GM12878 (cell line): Measurements from ENCODE around the gene MEN1. TPM values are rescaled to one million over a fixed set of nuclear protein-coding genes. Genes with fewer than 3 reads are reported as not detected.
A peak's percentile ranks its signal among the peaks of the same experiment; 100 is the strongest.

Source experiments
- BCL11A ChIP-seq: IDR thresholded peaks from 2 replicates; pipeline ENCODE4 v1.6.1; 2011; ENCODE audit warnings: low read depth, low read length
- BRCA1 ChIP-seq: IDR thresholded peaks from 2 replicates; pipeline ENCODE4 v1.6.1; 2011; ENCODE audit warnings: low read depth, low read length, improper control_type of control experiment
- CBFB ChIP-seq: IDR thresholded peaks from 2 replicates; pipeline ENCODE4 v1.6.1; 2016; ENCODE audit warnings: antibody characterized with exemption, low read depth
- CBX5 ChIP-seq: sonication (generic); IDR thresholded peaks from 2 replicates; pipeline ENCODE4 v1.6.1; 2016; ENCODE audit warnings: low read depth, moderate library complexity, mild to moderate bottlenecking, inconsistent platforms
- CHD2 ChIP-seq: IDR thresholded peaks from 2 replicates; pipeline ENCODE4 v1.6.1; 2011; ENCODE audit warnings: low read depth, low read length, improper control_type of control experiment, borderline replicate concordance
- CREB1 ChIP-seq: IDR thresholded peaks from 2 replicates; pipeline ENCODE4 v1.6.1; 2012; ENCODE audit warnings: low read depth, mild to moderate bottlenecking, inconsistent platforms
- CTCF ChIP-seq, 3 experiments: IDR thresholded peaks in 2 of 3; conservative IDR thresholded peaks in 1 of 3; 2 replicates each; pipeline ENCODE4 v1.5.1; 2011; ENCODE audit warnings: low read depth in 3 of 3, low read length in 3 of 3, mild to moderate bottlenecking in 3 of 3, control low read depth in 2 of 3, moderate library complexity in 2 of 3, inconsistent platforms in 1 of 3, mixed read lengths in 1 of 3; ENCODE audit not compliant: control insufficient read depth in 2 of 3, insufficient read depth in 1 of 3; ENCODE audit errors: extremely low read depth in 1 of 3
- DPF2 ChIP-seq: fragments of 450-650 bp; IDR thresholded peaks from 2 replicates; pipeline ENCODE4 v1.6.1; 2017; ENCODE audit warnings: mild to moderate bottlenecking
- E2F4 ChIP-seq: IDR thresholded peaks from 2 replicates; pipeline ENCODE4 v1.6.1; 2012; ENCODE audit warnings: low read depth, low read length, improper control_type of control experiment
- EED ChIP-seq: sonication (generic); IDR thresholded peaks from 2 replicates; pipeline ENCODE4 v1.6.1; 2016; ENCODE audit warnings: antibody characterized with exemption, low read depth
- HDGF ChIP-seq: fragments of 450-650 bp; IDR thresholded peaks from 2 replicates; pipeline ENCODE4 v1.6.1; 2016; ENCODE audit warnings: antibody characterized with exemption
- JUND ChIP-seq: IDR thresholded peaks from 2 replicates; pipeline ENCODE4 v1.6.1; 2012; ENCODE audit warnings: low read depth, mild to moderate bottlenecking, low read length, improper control_type of control experiment, moderate library complexity
- KDM1A ChIP-seq: fragments of 200-600 bp; sonication (generic); IDR thresholded peaks from 2 replicates; pipeline ENCODE4 v1.6.1; 2016; ENCODE audit warnings: borderline replicate concordance
- LARP7 ChIP-seq: fragments of 450-650 bp; IDR thresholded peaks from 2 replicates; pipeline ENCODE4 v1.6.1; 2017; ENCODE audit warnings: mild to moderate bottlenecking
- MTA2 ChIP-seq: fragments of 450-650 bp; IDR thresholded peaks from 2 replicates; pipeline ENCODE4 v1.6.1; 2016; ENCODE audit warnings: low read depth, mild to moderate bottlenecking, moderate library complexity
- NRF1 ChIP-seq: conservative IDR thresholded peaks from 2 replicates; pipeline ENCODE4 v1.6.1; 2011; ENCODE audit warnings: mild to moderate bottlenecking, low read depth, low read length, improper control_type of control experiment
- PAX8 ChIP-seq: fragments of 450-650 bp; IDR thresholded peaks from 2 replicates; pipeline ENCODE4 v1.6.1; 2017; ENCODE audit warnings: mild to moderate bottlenecking, moderate library complexity
- PKNOX1 ChIP-seq: fragments of 450-650 bp; IDR thresholded peaks from 2 replicates; pipeline ENCODE4 v1.6.1; 2016; ENCODE audit warnings: mild to moderate bottlenecking
- POLR2A ChIP-seq: IDR thresholded peaks from 2 replicates; pipeline ENCODE4 v1.6.1; 2011; ENCODE audit warnings: low read depth, mild to moderate bottlenecking, low read length
- POU2F2 ChIP-seq: IDR thresholded peaks from 3 replicates; pipeline ENCODE4 v1.6.1; 2011; ENCODE audit warnings: low read depth, mild to moderate bottlenecking, low read length, borderline replicate concordance
- RAD21 ChIP-seq: IDR thresholded peaks from 2 replicates; pipeline ENCODE4 v1.6.1; 2011; ENCODE audit warnings: mild to moderate bottlenecking, low read depth, low read length, moderate library complexity; ENCODE audit not compliant: insufficient read depth
- RELA ChIP-seq: fragments of 450-650 bp; IDR thresholded peaks from 2 replicates; pipeline ENCODE4 v1.8.0; 2014; ENCODE audit warnings: borderline replicate concordance; ENCODE audit not compliant: partially characterized antibody
- SMARCA5 ChIP-seq: fragments of 450-650 bp; IDR thresholded peaks from 2 replicates; pipeline ENCODE4 v1.6.1; 2017; ENCODE audit warnings: mild to moderate bottlenecking
- USF2 ChIP-seq: IDR thresholded peaks from 2 replicates; pipeline ENCODE4 v1.6.1; 2011; ENCODE audit warnings: low read depth, low read length, improper control_type of control experiment, borderline replicate concordance
- YBX1 ChIP-seq: fragments of 450-650 bp; IDR thresholded peaks from 2 replicates; pipeline ENCODE4 v1.6.1; 2016; ENCODE audit warnings: antibody characterized with exemption
- ZNF207 ChIP-seq: fragments of 450-650 bp; IDR thresholded peaks from 2 replicates; pipeline ENCODE4 v1.6.1; 2014; ENCODE audit warnings: antibody characterized with exemption, mild to moderate bottlenecking, borderline replicate concordance
- ZNF217 ChIP-seq: fragments of 450-650 bp; IDR thresholded peaks from 2 replicates; pipeline ENCODE4 v1.6.1; 2017; ENCODE audit warnings: antibody characterized with exemption, mild to moderate bottlenecking
- ZNF274 ChIP-seq: IDR thresholded peaks from one replicate; pipeline ENCODE4 v1.8.0; 2011; ENCODE audit not compliant: insufficient read length, insufficient read depth
- ZNF622 ChIP-seq: fragments of 450-650 bp; IDR thresholded peaks from 2 replicates; pipeline ENCODE4 v1.6.1; 2017; ENCODE audit warnings: mild to moderate bottlenecking, inconsistent platforms
- polyA plus RNA-seq, 11 experiments: library from polyadenylated mRNA; depleted of rRNA in 4 of 11; unstranded in 6 of 11; stranded (reverse) in 5 of 11; fragments of >200 nt; fragmentation: Nextera tagmentation in 4 of 11; fragmentation: Illumina TruSeq in 1 of 11; extraction: Ambion mirVana in 4 of 11; extraction: Trizol in 1 of 11; gene quantifications; 1 replicate in 1 of 11; 2 replicates in 10 of 11; pipeline versions ENCODE4 v1.2.1 to v1.2.3, GENCODE V29; 2011 to 2016; ENCODE audit warnings: inconsistent platforms in 2 of 11, missing spikeins in 2 of 11, low read depth in 1 of 11
- total RNA-seq, 4 experiments: library from RNA; depleted of rRNA in 3 of 4; stranded (reverse); fragments of >200 nt in 3 of 4; fragmentation: Illumina TruSeq in 1 of 4; extraction: Trizol in 1 of 4; gene quantifications; 2 replicates each; pipeline versions ENCODE4 v1.2.1 to v1.2.3, GENCODE V29; 2013 to 2021

The MEN1 gene
- total and polyA plus RNA-seq, 10 of the 15 experiments (the other 5 are each of a cell fraction or from before 2014, with no cell fraction given) = 2.5 to 39.7 (median 20.7) TPM

- TF ChIP-seq E2F4 (no peak), HDGF (no peak), DPF2 (0 out of 2 replicates have a peak, but pooled peaks have one; percentile 27), CREB1 (no peak), EED (no peak; the same call in 1 of the 2 replicates), PAX8 (no peak), POU2F2 (no peak), PKNOX1 (no peak), SMARCA5 (no peak), ZNF217 (no peak), ZNF207 (no peak), RELA (no peak), CBX5 (no peak), JUND (no peak), CBFB (no peak), CTCF (IDR thresholded peaks at IDR 0.05 in 2 of 3, conservative IDR thresholded peaks at IDR 0.05 in 1 of 3; ENCODE audit: control insufficient read depth in 2 of 3, extremely low read depth in 1 of 3, insufficient read depth in 1 of 3, low read depth in 3 of 3, low read length in 3 of 3) (peak in 2 of 3 experiments; percentile 22; a peak in 2 of 6 replicates), POLR2A (peak; percentile 48; the same call in 1 of the 2 replicates), BCL11A (0 out of 2 replicates have a peak, but pooled peaks have one; percentile 23), LARP7 (0 out of 2 replicates have a peak, but pooled peaks have one; percentile 44), BRCA1 (no peak), MTA2 (0 out of 2 replicates have a peak, but pooled peaks have one; percentile 31), KDM1A (no peak), NRF1 (no peak), USF2 (no peak), ZNF274 (no peak), YBX1 (no peak), ZNF622 (no peak), CHD2 (0 out of 2 replicates have a peak, but pooled peaks have one; percentile 35), RAD21 (no peak)
Measured at GRCh38 chr11:64848826-64849597, 38.7 kb upstream of the MEN1 start (continued).
